ENCODE measurements around the gene MAFF. TPM values are rescaled to one million over a fixed set of nuclear protein-coding genes. Genes with fewer than 3 reads are reported as not detected.

The MAFF gene
- total RNA-seq, 1 experiment from 2014 or later, result 5.8 TPM

- H4K20me1 ChIP-seq (ENCODE audit: control insufficient read depth, insufficient read depth, insufficient read length), result peaks cover 2% of the 10 kb centered on the region
- H2BK12ac ChIP-seq (ENCODE audit: insufficient read length, low read depth, low read length), result no peak overlapping the region
- no peak overlapping the region for H3T11ph ChIP-seq (ENCODE audit: low read length)
- TF ChIP-seq, protein P1, sequence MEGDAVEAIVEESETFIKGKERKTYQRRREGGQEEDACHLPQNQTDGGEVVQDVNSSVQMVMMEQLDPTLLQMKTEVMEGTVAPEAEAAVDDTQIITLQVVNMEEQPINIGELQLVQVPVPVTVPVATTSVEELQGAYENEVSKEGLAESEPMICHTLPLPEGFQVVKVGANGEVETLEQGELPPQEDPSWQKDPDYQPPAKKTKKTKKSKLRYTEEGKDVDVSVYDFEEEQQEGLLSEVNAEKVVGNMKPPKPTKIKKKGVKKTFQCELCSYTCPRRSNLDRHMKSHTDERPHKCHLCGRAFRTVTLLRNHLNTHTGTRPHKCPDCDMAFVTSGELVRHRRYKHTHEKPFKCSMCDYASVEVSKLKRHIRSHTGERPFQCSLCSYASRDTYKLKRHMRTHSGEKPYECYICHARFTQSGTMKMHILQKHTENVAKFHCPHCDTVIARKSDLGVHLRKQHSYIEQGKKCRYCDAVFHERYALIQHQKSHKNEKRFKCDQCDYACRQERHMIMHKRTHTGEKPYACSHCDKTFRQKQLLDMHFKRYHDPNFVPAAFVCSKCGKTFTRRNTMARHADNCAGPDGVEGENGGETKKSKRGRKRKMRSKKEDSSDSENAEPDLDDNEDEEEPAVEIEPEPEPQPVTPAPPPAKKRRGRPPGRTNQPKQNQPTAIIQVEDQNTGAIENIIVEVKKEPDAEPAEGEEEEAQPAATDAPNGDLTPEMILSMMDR (conservative IDR thresholded peaks at IDR 0.05), result no peak
- Mint-ChIP-seq H3K27ac (peak overlapping the region in 2 of 3 experiments; percentile 64 to 76; a peak in 3 of 7 replicates), H3K4me3 (no peak overlapping the region), H3K9me3 (no peaks in the 10 kb centered on the region), H3K36me3 (ENCODE audit: insufficient read depth in 1 of 3, low read depth in 3 of 3) (peaks cover 0 to 5% (median 0%) of the 10 kb centered on the region in 3 experiments; a peak in 1 of 7 replicates), H3K27me3 (ENCODE audit: low read depth) (no peaks in the 10 kb centered on the region), H3K4me1 (peaks cover 25 to 37% of the 10 kb centered on the region in 2 experiments)
- H2BK5ac ChIP-seq (ENCODE audit: insufficient read length, low read length), result no peak overlapping the region
- no peak overlapping the region for H3K9ac ChIP-seq (ENCODE audit: extremely low read depth, insufficient read length, low read length)
- H3K4me1 ChIP-seq (ENCODE audit: insufficient read depth, low read length), result no peaks in the 10 kb centered on the region
- H3K4me2 ChIP-seq (ENCODE audit: insufficient read depth, insufficient read length, low read length), result no peak overlapping the region
- H3K56ac ChIP-seq (ENCODE audit: insufficient read length, low read depth, low read length), result no peak overlapping the region
- no peak overlapping the region for H4K8ac ChIP-seq (replicated peaks; ENCODE audit: insufficient read length, low read depth, low read length)
- H3K23ac ChIP-seq (ENCODE audit: insufficient read length, low read depth, low read length), result no peak overlapping the region
- H2BK120ac ChIP-seq (ENCODE audit: low read depth, low read length, poor library complexity, severe bottlenecking), result no peak overlapping the region
- WGBS (ENCODE audit: extremely low coverage, insufficient read length, low lambda C conversion rate), result no CpG with 5 or more reads among the region's 4 CpGs
- H3K14ac ChIP-seq (ENCODE audit: insufficient read depth, low read length), result no peak overlapping the region
- DNase-seq, result no peak
- no peak overlapping the region for H2BK20ac ChIP-seq (ENCODE audit: low read depth, low read length, poor library complexity, severe bottlenecking)
- H3K23me2 ChIP-seq (ENCODE audit: insufficient read length, low read depth, low read length, poor library complexity, severe bottlenecking), result no peaks in the 10 kb centered on the region
- no peak overlapping the region for H4K91ac ChIP-seq (ENCODE audit: insufficient read length, low read depth, low read length)
- peaks cover 3% of the 10 kb centered on the region for H3K79me1 ChIP-seq (ENCODE audit: insufficient read depth, low read depth, low read length, poor library complexity, severe bottlenecking)
- H4K5ac ChIP-seq (ENCODE audit: insufficient read length, low read depth, low read length), result no peak overlapping the region
- H3K18ac ChIP-seq (ENCODE audit: insufficient read length, low read depth, low read length), result no peak overlapping the region
- H3K27ac ChIP-seq (ENCODE audit: insufficient read length, low read depth, low read length), result no peak overlapping the region
- no peaks in the 10 kb centered on the region; the same call in 1 of the 2 replicates for H3K79me2 ChIP-seq (ENCODE audit: insufficient read depth, low read length)
- no peaks in the 10 kb centered on the region for H3K27me3 ChIP-seq (ENCODE audit: insufficient read depth, low read length)
- no peak overlapping the region for H2AK5ac ChIP-seq (ENCODE audit: insufficient read length, low read length)
- H3K4ac ChIP-seq (ENCODE audit: low read depth, low read length), result no peak overlapping the region
- no peak overlapping the region for H2AFZ ChIP-seq (ENCODE audit: low read length)
- H3K9me3 ChIP-seq (ENCODE audit: control insufficient read depth, low read depth, low read length), result no peaks in the 10 kb centered on the region
- no peak overlapping the region for H2BK15ac ChIP-seq (ENCODE audit: low read depth, low read length)
Measured at GRCh38 chr22:38257650-38258250, 56.0 kb downstream of the MAFF start.
